Stimulated activated naive CD8-positive, alpha-beta T cell treated with anti-CD3 and anti-CD28 coated beads, Interleukin-15, amount 100 ng/mL, for 72 hours (primary cell): ENCODE measurements around the gene ZBTB20.
A peak's percentile ranks its signal among the peaks of the same experiment; 100 is the strongest.

Experiments used
- ATAC-seq: fragments of 150-1000 bp; cut with Tn5 transposase; 2 replicates; pipeline ENCODE4 v1.10.0; 2021; ENCODE audit warnings: mild to moderate bottlenecking, moderate library complexity
- DNase-seq, 2 donors: peaks; one replicate each; pipeline ENCODE4 v3.0.0; 2021 to 2022
- H3K27ac Mint-ChIP-seq, 2 donors: one replicate each; pipeline ENCODE4 v1.8.0; 2022; ENCODE audit warnings: mild to moderate bottlenecking in 2 of 2, mixed read lengths in 2 of 2, moderate library complexity in 2 of 2
- H3K27me3 Mint-ChIP-seq: one replicate; pipeline ENCODE4 v1.8.0; 2022; ENCODE audit warnings: mixed read lengths
- H3K4me1 Mint-ChIP-seq: one replicate; pipeline ENCODE4 v1.8.0; 2022; ENCODE audit warnings: mild to moderate bottlenecking, mixed read lengths
- H3K4me3 Mint-ChIP-seq, 2 donors: one replicate each; pipeline ENCODE4 v1.8.0; 2022; ENCODE audit warnings: mild to moderate bottlenecking in 2 of 2, mixed read lengths in 2 of 2, moderate library complexity in 1 of 2
- H3K9me3 Mint-ChIP-seq, 2 donors: one replicate each; pipeline ENCODE4 v1.8.0; 2022; ENCODE audit warnings: mixed read lengths in 2 of 2

Gene ZBTB20

DNA sequence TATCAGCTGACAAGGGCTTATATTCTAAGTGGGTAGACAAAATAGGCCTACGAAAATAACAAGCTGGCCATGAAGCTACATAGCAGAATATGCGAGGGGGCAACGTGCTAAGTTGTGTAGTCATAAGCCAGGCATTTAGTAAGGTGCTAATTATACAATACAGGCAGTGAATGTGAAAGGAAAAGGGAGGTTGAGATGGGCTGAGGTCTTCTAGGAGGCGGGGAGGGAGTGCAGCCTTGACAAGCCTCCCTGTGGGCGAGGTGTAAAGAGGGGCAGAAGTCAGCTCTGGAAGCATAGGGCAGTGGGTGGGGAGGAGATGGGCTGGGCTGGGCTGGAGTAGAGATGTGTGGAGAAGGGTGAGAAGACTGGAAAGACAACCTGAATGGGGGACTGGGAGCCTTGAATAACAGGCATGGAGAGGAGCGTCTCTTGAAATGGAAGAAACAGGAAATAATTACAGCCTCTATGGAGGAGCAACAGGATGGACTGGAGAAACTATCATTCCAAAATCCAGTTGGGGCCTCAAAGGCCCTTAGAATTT lies 852.1 kb downstream of the ZBTB20 start:
- Mint-ChIP-seq H3K27me3 (no peaks in the 10 kb centered on the region), H3K27ac (peak overlapping the region; percentile 20 to 23), H3K4me1 (peaks cover 71% of the 10 kb centered on the region), H3K4me3 (peak overlapping the region; percentile 27 to 59), H3K9me3 (no peaks in the 10 kb centered on the region)
- no peak for DNase-seq
- no peak for ATAC-seq

DNA sequence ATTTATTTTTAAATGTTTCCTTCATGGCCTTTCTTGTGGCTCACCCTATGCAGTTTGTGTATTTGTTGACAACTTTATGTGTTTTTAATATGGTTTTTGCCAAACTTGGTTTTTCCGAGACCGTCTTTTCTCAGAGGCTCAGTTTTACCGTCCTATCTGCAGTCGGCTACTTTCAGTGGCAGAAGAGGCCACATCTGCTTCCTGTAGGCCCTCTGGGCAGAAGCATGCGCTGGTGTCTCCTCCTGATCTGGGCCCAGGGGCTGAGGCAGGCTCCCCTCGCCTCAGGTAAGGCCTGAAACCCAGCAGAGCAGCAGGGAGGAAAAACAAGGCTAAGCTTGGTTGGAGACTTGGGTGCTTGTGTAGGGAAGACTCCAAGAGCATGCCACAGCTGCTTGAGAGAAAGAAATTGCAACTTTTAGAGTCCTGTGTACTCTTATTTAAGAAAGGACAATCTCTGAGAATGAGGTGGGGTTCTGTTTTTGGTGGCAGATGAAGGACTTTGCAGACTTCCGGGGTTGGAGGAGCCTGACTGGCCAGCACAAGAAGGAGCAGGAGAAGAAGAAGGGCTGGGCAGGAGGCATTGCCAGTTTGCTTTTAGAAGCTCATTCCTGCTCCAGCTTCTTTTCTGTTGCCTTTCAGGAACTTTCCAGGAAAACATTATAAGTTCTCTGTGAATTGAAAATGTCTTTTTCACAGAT lies 853.1 kb downstream of the ZBTB20 start, which contains the start of gene TIGIT:
Gene TIGIT (plus strand): TSS at position 191 of the 698 bp plus-strand sequence. CDS start 34 bp downstream, at position 225.
- Mint-ChIP-seq H3K27ac (peak within 1 kb of the TSS; percentile 73 to 92), H3K27me3 (no peaks in the 10 kb centered on the region), H3K9me3 (no peaks in the 10 kb centered on the region), H3K4me3 (peak within 1 kb of the TSS; percentile 60 to 71), H3K4me1 (peaks cover 68% of the 10 kb centered on the region)
- DNase-seq (no peak), ATAC-seq (no peak)

DNA sequence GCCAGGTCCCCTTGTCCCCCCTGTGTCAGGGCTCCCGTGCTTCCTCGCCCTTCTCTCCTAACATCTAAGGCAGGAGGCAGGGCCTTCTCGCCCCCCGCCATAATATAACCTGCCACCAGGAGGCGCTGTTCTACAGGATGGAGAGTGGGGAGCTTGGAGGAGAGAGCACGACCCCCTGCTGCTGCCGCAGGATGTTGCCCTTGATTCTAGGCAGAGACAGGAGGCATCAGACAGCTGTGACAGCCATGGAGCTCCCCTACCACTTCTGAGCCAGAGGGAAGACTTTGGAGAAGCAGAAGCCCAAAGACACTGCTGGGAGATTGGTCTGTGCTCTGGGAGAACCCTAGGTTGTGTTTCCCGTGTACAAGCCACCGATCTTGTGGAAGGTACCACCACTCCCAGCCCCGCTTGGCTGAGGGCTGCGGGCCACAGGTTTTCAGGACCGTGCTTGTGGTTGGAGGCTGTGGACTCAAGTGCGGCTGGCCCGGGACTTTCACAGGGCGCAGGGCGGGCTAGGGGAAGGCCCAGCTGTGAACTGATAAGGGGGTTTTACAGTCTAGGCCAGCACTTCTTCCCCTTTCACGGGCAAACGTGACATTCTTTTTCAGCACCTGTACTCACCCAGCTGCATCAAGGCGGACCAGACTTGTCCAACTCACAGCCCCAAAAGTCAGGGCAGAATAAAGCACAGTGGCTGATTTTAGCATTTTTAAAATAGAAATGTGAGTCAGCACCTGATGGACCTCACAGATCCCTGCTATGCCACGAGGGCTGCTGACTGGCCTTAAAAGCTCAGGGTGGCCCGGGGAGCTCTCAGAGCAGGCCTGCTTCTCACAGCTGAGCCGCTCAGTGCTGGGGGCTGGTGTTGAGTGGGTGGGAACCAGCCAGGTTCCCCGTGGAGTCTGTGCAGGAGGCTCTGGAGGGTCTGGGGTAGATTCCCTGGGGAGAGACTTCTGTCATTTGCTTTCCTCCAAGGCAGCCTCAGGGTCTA lies 855.9 kb downstream of the ZBTB20 start:
- Mint-ChIP-seq H3K9me3 (no peaks in the 10 kb centered on the region), H3K27ac (peak overlapping the region; percentile 95 to 96), H3K4me1 (peaks cover 66% of the 10 kb centered on the region), H3K27me3 (no peaks in the 10 kb centered on the region), H3K4me3 (peak overlapping the region; percentile 72 to 79)
- ATAC-seq, result peak; percentile 92
- DNase-seq, result peak; percentile 93 to 95

DNA sequence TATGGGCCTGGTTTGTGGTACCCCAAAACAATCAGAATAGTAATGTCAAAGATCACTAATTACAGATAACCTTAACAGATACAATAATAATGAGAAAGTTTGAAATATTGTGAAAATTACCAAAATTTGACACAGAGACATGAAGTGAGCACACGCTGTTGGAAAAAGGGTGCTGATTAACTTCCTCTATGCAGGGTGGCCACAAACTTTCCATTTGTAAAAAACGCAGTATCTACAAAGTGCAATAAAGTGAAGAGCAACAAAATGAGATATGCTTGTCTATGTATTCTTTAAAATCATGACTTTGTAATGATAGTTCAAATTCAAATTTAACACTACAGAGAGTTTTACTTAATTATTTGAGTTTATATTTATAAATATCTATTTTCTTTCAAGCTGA lies 860.8 kb downstream of the ZBTB20 start:
- peaks cover 4 to 6% of the 10 kb centered on the region in 2 donors for H3K9me3 Mint-ChIP-seq
- H3K27ac Mint-ChIP-seq, result peak overlapping the region; percentile 95 to 96
- ATAC-seq, result no peak
- peak overlapping the region; percentile 60 to 72 for H3K4me3 Mint-ChIP-seq
- H3K4me1 Mint-ChIP-seq, result peaks cover 45% of the 10 kb centered on the region
- no peak for DNase-seq
- no peaks in the 10 kb centered on the region for H3K27me3 Mint-ChIP-seq

DNA sequence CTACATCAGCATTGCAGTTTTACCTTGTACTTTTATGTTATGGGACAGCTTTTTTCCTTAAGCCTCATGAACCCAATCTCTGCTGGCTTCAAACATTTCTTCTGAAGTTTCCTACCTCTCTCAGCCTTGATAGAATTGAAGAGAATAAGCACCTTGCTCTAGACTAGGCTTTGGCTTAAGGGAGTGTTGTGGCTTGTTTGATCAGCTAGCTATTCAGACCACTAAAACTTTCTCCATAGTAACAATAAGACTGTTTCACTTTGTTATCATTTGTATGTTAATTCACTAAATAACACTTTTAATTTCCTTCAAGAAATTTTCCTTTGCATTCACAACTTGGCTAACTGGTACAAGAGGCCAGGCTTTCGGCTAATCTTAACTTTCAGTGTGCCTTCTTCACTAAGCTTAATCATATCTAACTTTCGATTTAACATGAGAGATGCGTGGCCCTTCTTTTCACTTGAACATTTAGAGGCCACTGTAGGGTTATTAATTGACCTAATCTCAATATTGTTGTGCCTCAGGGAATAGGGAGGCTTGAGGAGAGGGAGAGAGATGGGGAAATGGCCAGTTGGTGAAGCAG lies 861.3 kb downstream of the ZBTB20 start:
- ATAC-seq, result peak; percentile 82
- Mint-ChIP-seq H3K27me3 (no peaks in the 10 kb centered on the region), H3K9me3 (peaks cover 4 to 6% of the 10 kb centered on the region in 2 donors), H3K4me3 (peak overlapping the region; percentile 60 to 72), H3K27ac (peak overlapping the region; percentile 95 to 96), H3K4me1 (peaks cover 40% of the 10 kb centered on the region)
- DNase-seq, result no peak

DNA sequence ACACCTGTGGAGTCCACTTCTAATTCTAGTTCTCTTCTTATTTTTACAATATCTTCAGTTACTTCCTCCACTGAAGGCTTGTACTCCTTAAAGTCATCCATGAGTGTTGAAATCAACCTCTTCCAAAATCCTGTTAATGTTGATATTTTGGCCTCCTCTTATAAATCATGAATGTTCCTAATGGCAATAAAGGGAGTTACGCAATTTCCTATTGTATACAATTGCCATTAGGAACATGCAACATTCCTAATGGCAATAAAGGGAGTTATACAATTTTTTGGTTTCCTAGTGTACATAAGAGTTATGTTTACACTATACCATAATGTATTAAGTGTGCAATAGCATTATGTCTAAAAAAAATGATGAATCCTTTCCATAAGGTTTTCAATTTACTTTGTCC lies 862.4 kb downstream of the ZBTB20 start:
- H3K27me3 Mint-ChIP-seq, result no peaks in the 10 kb centered on the region
- peaks cover 29% of the 10 kb centered on the region for H3K4me1 Mint-ChIP-seq
- no peak overlapping the region for H3K4me3 Mint-ChIP-seq
- no peak for ATAC-seq
- H3K27ac Mint-ChIP-seq, result no peak overlapping the region
- H3K9me3 Mint-ChIP-seq, result peaks cover 4 to 6% of the 10 kb centered on the region in 2 donors
- no peak for DNase-seq
